ENCODE data around the gene RREB1.

GRCh38 chr6:7060769-7061516 is 46.8 kb upstream of the RREB1 start:
- TF ChIP-seq POLR2A (IDR thresholded peaks at IDR 0.05; ENCODE audit: low read depth, low read length) (no peak), POLR2AphosphoS5 (IDR thresholded peaks at IDR 0.05; ENCODE audit: low read depth, low read length) (no peak), SPI1 (IDR thresholded peaks at IDR 0.05; ENCODE audit: low read depth, low read length) (no peak), POU2F2 (IDR thresholded peaks at IDR 0.05; ENCODE audit: low read depth, low read length) (no peak), TAF1 (IDR thresholded peaks at IDR 0.05; ENCODE audit: low read depth, low read length) (no peak)

Measured in GM12891 (cell line).